ENCODE measurements around the gene DGKH. TPM values are rescaled to one million over a fixed set of nuclear protein-coding genes. Genes with fewer than 3 reads are reported as not detected.

Gene DGKH
- total and polyA plus RNA-seq, 2 of the 13 experiments (the other 11 are each of a cell fraction or from before 2014, with no cell fraction given), result 0.01 to 0.13 TPM

DNA sequence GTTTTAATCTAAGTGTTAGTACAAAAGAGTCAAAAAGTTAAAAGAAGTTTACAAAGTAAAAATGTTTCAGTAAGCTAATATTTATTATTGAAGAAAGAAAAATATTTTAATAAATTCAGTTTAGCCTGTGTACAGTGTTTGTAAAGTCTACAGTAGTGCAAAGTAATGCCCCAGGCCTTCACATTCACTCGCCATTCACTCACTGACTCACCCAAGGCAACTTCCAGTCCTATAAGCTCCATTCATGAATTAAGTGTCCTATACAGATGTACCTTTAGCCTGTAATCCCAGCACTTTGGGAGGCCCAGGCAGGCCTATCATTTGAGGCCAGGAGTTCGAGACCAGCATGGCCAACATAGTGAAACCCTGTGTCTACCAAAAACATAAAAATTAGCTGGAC lies 199.4 kb downstream of the DGKH start:
- no peak overlapping the region for H3K27ac ChIP-seq (ENCODE audit: extremely low read length, insufficient read depth, low read length)
- no peaks in the 10 kb centered on the region for H3K27me3 ChIP-seq (ENCODE audit: control insufficient read depth in 1 of 2, insufficient read depth in 2 of 2, low read length in 2 of 2)
- in situ Hi-C loops (cut with HindIII; ENCODE audit: extremely low pct_ligation_motif_present, low pct_unique_long_range_greater_than_20kb), result no loop called here
- H3K4me1 ChIP-seq (ENCODE audit: insufficient read depth, low read length), result no peaks in the 10 kb centered on the region
- TF ChIP-seq, protein P1, sequence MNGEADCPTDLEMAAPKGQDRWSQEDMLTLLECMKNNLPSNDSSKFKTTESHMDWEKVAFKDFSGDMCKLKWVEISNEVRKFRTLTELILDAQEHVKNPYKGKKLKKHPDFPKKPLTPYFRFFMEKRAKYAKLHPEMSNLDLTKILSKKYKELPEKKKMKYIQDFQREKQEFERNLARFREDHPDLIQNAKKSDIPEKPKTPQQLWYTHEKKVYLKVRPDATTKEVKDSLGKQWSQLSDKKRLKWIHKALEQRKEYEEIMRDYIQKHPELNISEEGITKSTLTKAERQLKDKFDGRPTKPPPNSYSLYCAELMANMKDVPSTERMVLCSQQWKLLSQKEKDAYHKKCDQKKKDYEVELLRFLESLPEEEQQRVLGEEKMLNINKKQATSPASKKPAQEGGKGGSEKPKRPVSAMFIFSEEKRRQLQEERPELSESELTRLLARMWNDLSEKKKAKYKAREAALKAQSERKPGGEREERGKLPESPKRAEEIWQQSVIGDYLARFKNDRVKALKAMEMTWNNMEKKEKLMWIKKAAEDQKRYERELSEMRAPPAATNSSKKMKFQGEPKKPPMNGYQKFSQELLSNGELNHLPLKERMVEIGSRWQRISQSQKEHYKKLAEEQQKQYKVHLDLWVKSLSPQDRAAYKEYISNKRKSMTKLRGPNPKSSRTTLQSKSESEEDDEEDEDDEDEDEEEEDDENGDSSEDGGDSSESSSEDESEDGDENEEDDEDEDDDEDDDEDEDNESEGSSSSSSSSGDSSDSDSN (CRISPR knock-in tag; IDR thresholded peaks at IDR 0.05), result no peak
- no peak for TF ChIP-seq SPEN (CRISPR knock-in tag; IDR thresholded peaks at IDR 0.05; ENCODE audit: low read depth)
- TF ChIP-seq TAF1 (CRISPR knock-in tag; IDR thresholded peaks at IDR 0.05), result no peak
- no peak for TF ChIP-seq SMAD9 (CRISPR knock-in tag; IDR thresholded peaks at IDR 0.05)
- no peak for TF ChIP-seq THAP11 (CRISPR knock-in tag; IDR thresholded peaks at IDR 0.05)
- TF ChIP-seq ZNF782 (CRISPR knock-in tag; IDR thresholded peaks at IDR 0.05; ENCODE audit: borderline replicate concordance), result no peak
- no peak for TF ChIP-seq ZNF446 (CRISPR knock-in tag; IDR thresholded peaks at IDR 0.05)
- no peak for TF ChIP-seq ZNF660 (CRISPR knock-in tag; IDR thresholded peaks at IDR 0.05; ENCODE audit: borderline replicate concordance, low read depth)
- ATAC-seq (no peak), DNase-seq (ENCODE audit: low spot score) (no peak), FAIRE-seq (no peak)
- H3K36me3 ChIP-seq (replicated peaks in 1 of 2; ENCODE audit: control insufficient read depth in 1 of 2, insufficient read depth in 2 of 2, low read length in 2 of 2), result no peaks in the 10 kb centered on the region
- BruUV-seq (replicated peaks), result no TSS peak
- H3K4me2 ChIP-seq (ENCODE audit: low read depth, low read length), result no peak overlapping the region
- no peak overlapping the region for H3K4me3 ChIP-seq (replicated peaks in 1 of 3; ENCODE audit: insufficient read depth in 1 of 3, low read depth in 2 of 3, low read length in 3 of 3)
- no peak overlapping the region for H3K9ac ChIP-seq (ENCODE audit: insufficient read depth, low read depth, low read length)
- H3K9me3 ChIP-seq (ENCODE audit: low read length), result no peaks in the 10 kb centered on the region
- H4K20me1 ChIP-seq (ENCODE audit: insufficient read depth, low read length), result no peaks in the 10 kb centered on the region
- ChIA-PET CTCF (ENCODE audit: low intra/inter-chr PET ratio, low total read pairs) (no interaction called here), POLR2A (no interaction called here)
- H2AFZ ChIP-seq (ENCODE audit: low read length), result no peak overlapping the region
- intact Hi-C loops (cut with micrococcal nuclease; ENCODE audit: unreplicated experiment), result no loop called here
- H3K79me2 ChIP-seq (ENCODE audit: insufficient read depth, low read length), result no peaks in the 10 kb centered on the region
- WGBS (ENCODE audit: low lambda C conversion rate), result 17% methylated on average over 2 of the region's 2 CpGs
